PC-9 (cell line): ENCODE data around the gene ANKRD2. TPM values are rescaled to one million over a fixed set of nuclear protein-coding genes. Genes with fewer than 3 reads are reported as not detected.

Experiments
- BruUV-seq: library from RNA; stranded (reverse); fragments of 400-500 nt; replicated peaks from 2 replicates; lab custom pipeline; 2021; lab: Mats Ljungman, UMichigan
- CTCF ChIA-PET: fragments of 300-600 bp; sonication (Branson Sonifier 250); formaldehyde crosslinking; loops from one replicate; lab custom pipeline; 2022; ENCODE audit warnings: antibody characterized with exemption; lab: Charles Lee
- POLR2A ChIA-PET: fragments of 300-600 bp; sonication (Branson Sonifier 250); formaldehyde crosslinking; loops from one replicate; lab custom pipeline; 2022; ENCODE audit warnings: antibody characterized with exemption; ENCODE audit not compliant: unreplicated experiment; lab: Charles Lee
- DNase-seq, 2 experiments: peaks; one replicate each; pipeline versions ENCODE4 v3.0.0 to v3.0.0-alpha.2; 2015 to 2022; ENCODE audit warnings: mixed read lengths in 1 of 2
- H2AFZ ChIP-seq: fragments of 200-600 bp; sonication (generic); 2 replicates; pipeline ENCODE4 v1.8.1; 2017; ENCODE audit warnings: antibody characterized with exemption
- H3F3A ChIP-seq: fragments of 200-600 bp; sonication (generic); 2 replicates; pipeline ENCODE4 v1.8.1; 2017; ENCODE audit warnings: antibody characterized with exemption, mild to moderate bottlenecking, low read depth; ENCODE audit not compliant: insufficient read depth
- H3K27ac ChIP-seq: fragments of 200-600 bp; sonication (generic); 2 replicates; pipeline ENCODE4 v1.6.1; 2016; ENCODE audit warnings: mixed run types
- H3K27me3 ChIP-seq: fragments of 200-600 bp; sonication (generic); 2 replicates; pipeline ENCODE4 v1.6.1; 2016; ENCODE audit warnings: low read depth, mixed run types; ENCODE audit not compliant: insufficient read depth
- H3K36me3 ChIP-seq: fragments of 200-600 bp; sonication (generic); 2 replicates; pipeline ENCODE4 v1.6.1; 2016; ENCODE audit warnings: low read depth, mixed run types
- H3K4me1 ChIP-seq: fragments of 200-600 bp; sonication (generic); replicated peaks from 2 replicates; pipeline ENCODE4 v1.6.1; 2016; ENCODE audit warnings: mixed run types; ENCODE audit not compliant: insufficient read depth
- H3K4me2 ChIP-seq: fragments of 200-600 bp; sonication (generic); 2 replicates; pipeline ENCODE4 v1.6.1; 2017; ENCODE audit warnings: mixed run types
- H3K4me3 ChIP-seq: fragments of 200-600 bp; sonication (generic); 2 replicates; pipeline ENCODE4 v1.6.1; 2016; ENCODE audit warnings: mixed run types
- H3K79me2 ChIP-seq: fragments of 200-600 bp; sonication (generic); 2 replicates; pipeline ENCODE4 v1.6.1; 2017; ENCODE audit warnings: low read depth, mixed run types
- H3K9me2 ChIP-seq: fragments of 200-600 bp; sonication (generic); 2 replicates; pipeline ENCODE4 v1.8.1; 2017; ENCODE audit warnings: mild to moderate bottlenecking; ENCODE audit not compliant: insufficient read depth
- H3K9me3 ChIP-seq: fragments of 200-600 bp; sonication (generic); 2 replicates; pipeline ENCODE4 v1.8.1; 2016; ENCODE audit warnings: low read depth; ENCODE audit not compliant: insufficient read depth
- H4K20me1 ChIP-seq: fragments of 200-600 bp; sonication (generic); 2 replicates; pipeline ENCODE4 v1.8.1; 2017; ENCODE audit not compliant: insufficient read depth
- EZH2 ChIP-seq: fragments of 200-600 bp; sonication (generic); IDR thresholded peaks from 2 replicates; pipeline ENCODE4 v1.8.0; 2017; ENCODE audit warnings: antibody characterized with exemption, low read depth
- intact Hi-C: fragments of 100-400 bp; cut with micrococcal nuclease; formaldehyde crosslinking; loops from one replicate; pipeline ENCODE4 v1.10.0; 2022; ENCODE audit not compliant: unreplicated experiment
- total RNA-seq: library from RNA; stranded (reverse); gene quantifications from 2 replicates; pipeline ENCODE4 v1.2.3, GENCODE V29; 2021
- TF ChIP-seq, protein P1 (sequence below): fragments of 200-600 bp; sonication (generic); conservative IDR thresholded peaks from 2 replicates; pipeline ENCODE4 v1.6.1; 2017; ENCODE audit warnings: mixed run types, antibody characterized with exemption, mild to moderate bottlenecking, moderate library complexity

ANKRD2 gene
- total RNA-seq, 1 experiment from 2014 or later = 8.4 TPM

DNA sequence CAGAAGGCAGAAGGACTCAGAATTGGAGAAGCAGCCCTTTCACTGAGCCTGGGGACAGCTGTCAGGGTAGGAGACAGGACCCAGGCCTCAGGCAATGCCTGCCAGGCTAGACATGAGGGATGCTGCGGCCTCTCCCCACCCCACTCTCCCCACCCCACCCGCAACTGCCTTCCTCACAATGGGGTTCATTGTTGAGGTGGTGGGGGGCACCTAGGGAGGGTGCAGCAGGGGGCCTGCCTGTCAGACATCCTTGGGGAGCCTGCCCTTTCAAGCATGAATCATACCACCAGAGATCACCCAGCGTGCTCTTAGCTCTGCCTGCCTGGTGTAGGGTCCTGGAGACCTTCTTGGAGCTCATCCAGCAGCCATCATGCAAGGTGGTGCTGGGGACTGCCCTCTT is 16.9 kb downstream of the ANKRD2 start, which contains the start of gene C10orf62:
Gene C10orf62, plus strand, starts transcription at position 243 of the 400 bp plus-strand sequence. CDS start 177 bp downstream, outside the sequence.
- ChIA-PET POLR2A (no interaction called here), CTCF (no interaction called here)
- H3K27ac ChIP-seq = no peak within 1 kb of the TSS
- BruUV-seq = no TSS peak
- H3K9me2 ChIP-seq = no peaks in the 10 kb centered on the region
- no peak within 1 kb of the TSS for H2AFZ ChIP-seq
- H3K4me3 ChIP-seq = no peak within 1 kb of the TSS
- TF ChIP-seq, protein P1, sequence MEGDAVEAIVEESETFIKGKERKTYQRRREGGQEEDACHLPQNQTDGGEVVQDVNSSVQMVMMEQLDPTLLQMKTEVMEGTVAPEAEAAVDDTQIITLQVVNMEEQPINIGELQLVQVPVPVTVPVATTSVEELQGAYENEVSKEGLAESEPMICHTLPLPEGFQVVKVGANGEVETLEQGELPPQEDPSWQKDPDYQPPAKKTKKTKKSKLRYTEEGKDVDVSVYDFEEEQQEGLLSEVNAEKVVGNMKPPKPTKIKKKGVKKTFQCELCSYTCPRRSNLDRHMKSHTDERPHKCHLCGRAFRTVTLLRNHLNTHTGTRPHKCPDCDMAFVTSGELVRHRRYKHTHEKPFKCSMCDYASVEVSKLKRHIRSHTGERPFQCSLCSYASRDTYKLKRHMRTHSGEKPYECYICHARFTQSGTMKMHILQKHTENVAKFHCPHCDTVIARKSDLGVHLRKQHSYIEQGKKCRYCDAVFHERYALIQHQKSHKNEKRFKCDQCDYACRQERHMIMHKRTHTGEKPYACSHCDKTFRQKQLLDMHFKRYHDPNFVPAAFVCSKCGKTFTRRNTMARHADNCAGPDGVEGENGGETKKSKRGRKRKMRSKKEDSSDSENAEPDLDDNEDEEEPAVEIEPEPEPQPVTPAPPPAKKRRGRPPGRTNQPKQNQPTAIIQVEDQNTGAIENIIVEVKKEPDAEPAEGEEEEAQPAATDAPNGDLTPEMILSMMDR = no peak
- TF ChIP-seq EZH2 = no peak
- no peaks in the 10 kb centered on the region for H3K36me3 ChIP-seq
- H4K20me1 ChIP-seq = no peaks in the 10 kb centered on the region
- no peaks in the 10 kb centered on the region for H3K4me1 ChIP-seq
- no peak for DNase-seq
- no peaks in the 10 kb centered on the region for H3K27me3 ChIP-seq
- no peaks in the 10 kb centered on the region for H3F3A ChIP-seq
- no peak within 1 kb of the TSS for H3K4me2 ChIP-seq
- no peaks in the 10 kb centered on the region for H3K79me2 ChIP-seq
- no peaks in the 10 kb centered on the region for H3K9me3 ChIP-seq
- intact Hi-C loops = no loop called here

GRCh38 chr10:97590082-97590747 is 17.6 kb downstream of the ANKRD2 start:
- no peak overlapping the region for H2AFZ ChIP-seq
- H3K4me1 ChIP-seq = no peaks in the 10 kb centered on the region
- no peaks in the 10 kb centered on the region for H3K9me3 ChIP-seq
- no peak for TF ChIP-seq EZH2
- TF ChIP-seq, protein P1 = no peak
- H3K4me3 ChIP-seq = no peak overlapping the region
- CTCF ChIA-PET = no interaction called here
- POLR2A ChIA-PET = no interaction called here
- DNase-seq = no peak
- no peaks in the 10 kb centered on the region for H4K20me1 ChIP-seq
- H3F3A ChIP-seq = peaks cover 3% of the 10 kb centered on the region; the same call in 1 of the 2 replicates
- no peaks in the 10 kb centered on the region for H3K9me2 ChIP-seq
- intact Hi-C loops = no loop called here
- H3K79me2 ChIP-seq = no peaks in the 10 kb centered on the region
- H3K27me3 ChIP-seq = no peaks in the 10 kb centered on the region
- H3K27ac ChIP-seq = no peak overlapping the region
- H3K4me2 ChIP-seq = no peak overlapping the region
- H3K36me3 ChIP-seq = no peaks in the 10 kb centered on the region
- no TSS peak for BruUV-seq

DNA sequence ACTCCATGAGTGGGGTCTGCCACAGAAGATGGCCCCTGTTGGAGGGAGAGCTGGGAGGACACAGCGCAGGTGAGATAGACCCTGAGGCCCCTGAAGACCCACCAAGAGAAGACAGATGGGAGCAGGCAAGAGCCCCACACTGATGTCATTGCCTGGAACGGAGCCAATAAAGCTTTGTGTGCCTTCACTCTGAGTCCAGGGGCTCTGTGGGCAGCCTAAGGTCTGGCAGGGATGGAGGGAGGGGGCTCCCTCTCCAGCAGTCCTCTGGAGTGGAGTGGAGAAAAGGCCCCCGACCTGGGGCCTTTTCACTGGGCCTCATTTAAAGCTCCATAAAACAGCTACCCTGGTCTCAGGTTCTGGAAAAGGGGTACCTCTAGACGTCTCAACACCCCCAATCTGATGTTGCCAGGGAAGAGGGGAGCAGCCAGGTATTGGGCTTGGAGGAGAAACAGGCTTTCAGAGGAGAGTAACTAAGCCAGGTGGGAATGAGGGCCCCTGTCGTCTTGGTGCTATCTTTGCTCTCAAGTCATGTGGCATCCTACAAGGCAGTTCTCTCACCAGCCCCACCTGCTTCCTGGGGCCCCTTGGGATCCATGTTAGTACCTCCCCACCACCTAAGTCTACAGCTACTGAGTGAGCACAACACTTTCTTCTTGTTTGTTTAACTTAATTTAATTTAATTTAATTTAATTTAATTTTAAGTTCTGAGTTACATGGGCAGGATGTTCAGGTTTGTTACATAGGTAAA is 18.3 kb downstream of the ANKRD2 start:
- no peak overlapping the region for H2AFZ ChIP-seq
- no peak overlapping the region for H3K27ac ChIP-seq
- H3K9me3 ChIP-seq = no peaks in the 10 kb centered on the region
- peaks cover 5% of the 10 kb centered on the region; the same call in 1 of the 2 replicates for H3K4me1 ChIP-seq
- CTCF ChIA-PET = no interaction called here
- H3F3A ChIP-seq = peaks cover 10% of the 10 kb centered on the region; the same call in 1 of the 2 replicates
- TF ChIP-seq EZH2 = no peak
- TF ChIP-seq, protein P1 = no peak
- intact Hi-C loops = no loop called here
- POLR2A ChIA-PET = no interaction called here
- no peaks in the 10 kb centered on the region for H3K36me3 ChIP-seq
- no peaks in the 10 kb centered on the region for H3K27me3 ChIP-seq
- H3K79me2 ChIP-seq = no peaks in the 10 kb centered on the region
- H4K20me1 ChIP-seq = no peaks in the 10 kb centered on the region
- H3K4me3 ChIP-seq = no peak overlapping the region
- H3K9me2 ChIP-seq = no peaks in the 10 kb centered on the region
- DNase-seq = no peak
- BruUV-seq = no TSS peak
- H3K4me2 ChIP-seq = no peak overlapping the region
